SKM-1 (cell line): ENCODE data around the gene WDR12.
"Not testable (repeated sequence)": the region's sequence is repeated elsewhere in the genome, so short reads cannot be mapped to it uniquely, and the experiment has no call there.

Experiments
- DNase-seq: peaks from one replicate; lab custom pipeline; 2025; ENCODE audit not compliant: unreplicated experiment; lab: John Stamatoyannopoulos, UW

Gene WDR12

GRCh38 chr2:202885190-202885589, 26.3 kb downstream of the WDR12 start:
- DNase-seq: no peak

- no peak for DNase-seq
Observed at GRCh38 chr2:202883987-202884675, 27.3 kb downstream of the WDR12 start.

GRCh38 chr2:202881570-202881969, 29.9 kb downstream of the WDR12 start:
- no peak for DNase-seq

GRCh38 chr2:202877699-202878098, 33.8 kb downstream of the WDR12 start:
- no peak for DNase-seq

GRCh38 chr2:202871300-202872141, 40.0 kb downstream of the WDR12 start, which contains the start of gene ICA1L:
Gene ICA1L (minus strand): TSS chr2:202871766. CDS start chr2:202829009, 42,757 bp downstream.
- peak; percentile 16 for DNase-seq

- peak; percentile 24 for DNase-seq
Observed at GRCh38 chr2:202870431-202871299, 40.8 kb downstream of the WDR12 start.

GRCh38 chr2:202861987-202862386, 49.5 kb downstream of the WDR12 start:
- no peak for DNase-seq

GRCh38 chr2:202858601-202859000, 52.9 kb downstream of the WDR12 start:
- DNase-seq: no peak

- DNase-seq: not testable (repeated sequence)
Observed at GRCh38 chr2:202849343-202849742, 62.1 kb downstream of the WDR12 start.

- DNase-seq: peak; percentile 28
Observed at GRCh38 chr2:202848813-202849212, 62.7 kb downstream of the WDR12 start.

GRCh38 chr2:202847693-202848524, 63.6 kb downstream of the WDR12 start:
- DNase-seq: no peak

GRCh38 chr2:202844656-202845055, 66.8 kb downstream of the WDR12 start:
- DNase-seq: no peak

- no peak for DNase-seq
Observed at GRCh38 chr2:202842690-202843089, 68.8 kb downstream of the WDR12 start.

- no peak for DNase-seq
Observed at GRCh38 chr2:202841090-202841867, 70.2 kb downstream of the WDR12 start.

GRCh38 chr2:202831242-202832220, 79.9 kb downstream of the WDR12 start:
- peak; percentile 26 for DNase-seq

GRCh38 chr2:202824901-202825300, 86.6 kb downstream of the WDR12 start:
- no peak for DNase-seq
